SK-N-SH (cell line): ENCODE data around the gene ATP13A4.

Experiments used
- CTCF ChIP-seq: fragments of 200-600 bp; sonication (generic); IDR thresholded peaks from 2 replicates; pipeline ENCODE4 v1.6.1; 2017; ENCODE audit warnings: antibody characterized with exemption, mild to moderate bottlenecking, moderate library complexity
- EZH2phosphoT487 ChIP-seq: fragments of 200-600 bp; sonication (generic); IDR thresholded peaks from 2 replicates; pipeline ENCODE4 v1.6.1; 2017; ENCODE audit warnings: low read depth, mixed run types, mild to moderate bottlenecking, antibody characterized with exemption, moderate library complexity, borderline replicate concordance
- JUND ChIP-seq: IDR thresholded peaks from 2 replicates; pipeline ENCODE4 v1.4.0; 2012
- NRF1 ChIP-seq: IDR thresholded peaks from 2 replicates; pipeline ENCODE4 v1.6.1; 2012; ENCODE audit warnings: low read depth, mild to moderate bottlenecking, low read length
- TEAD4 ChIP-seq: IDR thresholded peaks from 2 replicates; pipeline ENCODE4 v1.4.0; 2012; ENCODE audit warnings: mild to moderate bottlenecking, borderline replicate concordance; ENCODE audit not compliant: insufficient read depth
- USF2 ChIP-seq: fragments of 150-350 bp; IDR thresholded peaks from 2 replicates; pipeline ENCODE4 v1.6.1; 2017; ENCODE audit warnings: antibody characterized with exemption, low read length, low read depth, borderline replicate concordance

GRCh38 chr3:193489949-193490348, 64.7 kb downstream of the ATP13A4 start:
- no peak for TF ChIP-seq CTCF
- no peak for TF ChIP-seq USF2
- TF ChIP-seq TEAD4: no peak
- TF ChIP-seq NRF1: no peak
- no peak for TF ChIP-seq JUND
- TF ChIP-seq EZH2phosphoT487: no peak
